A549 (cell line): ENCODE measurements around the gene PCSK7. TPM values are rescaled to one million over a fixed set of nuclear protein-coding genes. Genes with fewer than 3 reads are reported as not detected.

Experiments used
- ATAC-seq, 2 experiments: fragments of 200-7000 bp in 1 of 2; fragments of >200 bp in 1 of 2; cut with Nextera tagmentation in 1 of 2; cut with Tn5 transposase in 1 of 2; 3 replicates each; pipeline versions ENCODE4 v1.8.0 to v1.9.1; 2018 to 2020; ENCODE audit warnings: mild to moderate bottlenecking in 1 of 2, moderate library complexity in 1 of 2
- CTCF ChIA-PET: fragments of 300-600 bp; sonication (Branson Sonifier 250); formaldehyde crosslinking; extraction: SDS; loops from one replicate; lab custom pipeline; 2021; ENCODE audit warnings: antibody characterized with exemption, inconsistent platforms; lab: Yijun Ruan, JAX
- POLR2A ChIA-PET: fragments of 350-600 bp; formaldehyde crosslinking; extraction: SDS; loops from one replicate; lab custom pipeline; 2021; ENCODE audit warnings: antibody characterized with exemption, inconsistent platforms; lab: Yijun Ruan, JAX
- DNase-seq, 2 experiments: peaks; one replicate each; pipeline versions ENCODE4 v3.0.0 to v3.0.0-alpha.2; 2011 to 2016; ENCODE audit warnings: low read depth in 1 of 2, low spot score in 1 of 2
- FAIRE-seq: peaks from 2 replicates; lab custom pipeline; 2011; peaks lifted over from hg19 to GRCh38; lab: Jason Lieb, UNC
- H3K27ac ChIP-seq, 2 experiments: fragments of >200 bp; sonication (Bioruptor Twin); formaldehyde crosslinking; 3 replicates each; pipeline ENCODE4 v1.5.1; 2016 to 2017
- H3K4me1 ChIP-seq: fragments of >200 bp; sonication (Bioruptor Twin); formaldehyde crosslinking; 3 replicates; pipeline ENCODE4 v1.6.1; 2016
- H3K4me2 ChIP-seq: fragments of >200 bp; sonication (Bioruptor Twin); formaldehyde crosslinking; 3 replicates; pipeline ENCODE4 v1.6.1; 2016
- H3K4me3 ChIP-seq: fragments of >200 bp; sonication (Bioruptor Twin); formaldehyde crosslinking; 3 replicates; pipeline ENCODE4 v1.5.1; 2016
- H3K9me3 ChIP-seq: fragments of >200 bp; sonication (Bioruptor Twin); formaldehyde crosslinking; 3 replicates; pipeline ENCODE4 v1.6.1; 2016
- BCL3 ChIP-seq: fragments of >200 bp; sonication (Bioruptor Twin); formaldehyde crosslinking; IDR thresholded peaks from 3 replicates; pipeline ENCODE4 v1.6.1; 2016
- CHD4 ChIP-seq: fragments of 200-600 bp; sonication (generic); IDR thresholded peaks from 2 replicates; pipeline ENCODE4 v1.6.1; 2016; ENCODE audit warnings: antibody characterized with exemption, mild to moderate bottlenecking, borderline replicate concordance
- CTCF ChIP-seq: fragments of >200 bp; sonication (Bioruptor Twin); formaldehyde crosslinking; IDR thresholded peaks from 3 replicates; pipeline ENCODE4 v1.5.1; 2016
- EHF ChIP-seq: fragments of 250-450 bp; sonication (Bioruptor Pico); IDR thresholded peaks from 2 replicates; pipeline ENCODE4 v1.5.0; 2020; ENCODE audit warnings: mild to moderate bottlenecking
- ELK1 ChIP-seq: fragments of 150-350 bp; IDR thresholded peaks from 2 replicates; pipeline ENCODE4 v1.6.1; 2014; ENCODE audit warnings: low read depth, mild to moderate bottlenecking, low read length
- EP300 ChIP-seq, 2 experiments: fragments of >200 bp; sonication (Bioruptor Twin); formaldehyde crosslinking; IDR thresholded peaks; 2 replicates in 1 of 2; 3 replicates in 1 of 2; pipeline ENCODE4 v1.6.1; 2016 to 2017
- ESRRA ChIP-seq: fragments of 150-350 bp; IDR thresholded peaks from 2 replicates; pipeline ENCODE4 v1.6.1; 2014; ENCODE audit warnings: mild to moderate bottlenecking, low read length, borderline replicate concordance
- FOXS1 ChIP-seq: fragments of 250-450 bp; sonication (Bioruptor Pico); IDR thresholded peaks from 2 replicates; pipeline ENCODE4 v1.5.0; 2020; ENCODE audit warnings: mild to moderate bottlenecking, moderate library complexity
- GATA3 ChIP-seq: IDR thresholded peaks from 2 replicates; pipeline ENCODE4 v1.6.1; 2012; ENCODE audit warnings: borderline replicate concordance
- HES2 ChIP-seq: fragments of >200 bp; sonication (Bioruptor Twin); formaldehyde crosslinking; IDR thresholded peaks from 2 replicates; pipeline ENCODE4 v1.6.1; 2016
- MAFK ChIP-seq: fragments of 450-650 bp; IDR thresholded peaks from 2 replicates; pipeline ENCODE4 v1.6.1; 2014; ENCODE audit not compliant: partially characterized antibody
- MAZ ChIP-seq: fragments of 150-350 bp; IDR thresholded peaks from 2 replicates; pipeline ENCODE4 v1.6.1; 2014; ENCODE audit warnings: antibody characterized with exemption, low read depth, low read length, borderline replicate concordance
- PBX3 ChIP-seq: IDR thresholded peaks from 2 replicates; pipeline ENCODE4 v1.6.1; 2012
- POLR2AphosphoS2 ChIP-seq: conservative IDR thresholded peaks from 2 replicates; pipeline ENCODE4 v1.6.1; 2012; ENCODE audit warnings: low read length, improper control_type of control experiment, inconsistent platforms
- RCOR1 ChIP-seq: fragments of 150-350 bp; IDR thresholded peaks from 2 replicates; pipeline ENCODE4 v1.6.1; 2014; ENCODE audit warnings: antibody characterized with exemption, low read length, low read depth
- SMC3 ChIP-seq: fragments of >200 bp; sonication (Bioruptor Twin); formaldehyde crosslinking; IDR thresholded peaks from 3 replicates; pipeline ENCODE4 v1.6.1; 2018; ENCODE audit warnings: inconsistent platforms
- ZNF302 ChIP-seq: fragments of 250-450 bp; sonication (Bioruptor Pico); IDR thresholded peaks from 2 replicates; pipeline ENCODE4 v1.9.0; 2021; ENCODE audit warnings: inconsistent platforms, mild to moderate bottlenecking, moderate library complexity
- WGBS: methylation state at CpG from one replicate; pipeline ENCODE4 v1.1.6; 2017; ENCODE audit errors: missing lambda C conversion rate; 5-methylcytosine and 5-hydroxymethylcytosine counted together
- polyA plus RNA-seq, 4 experiments: library from polyadenylated mRNA; depleted of rRNA in 3 of 4; stranded (reverse); fragments of >200 nt; fragmentation: RNase III in 1 of 4; extraction: RNeasy Plus Mini Kit Qiagen cat#74134 plus additional on column Dnase treatment in 1 of 4; gene quantifications; 2 replicates in 3 of 4; 3 replicates in 1 of 4; pipeline ENCODE4 v1.2.3, GENCODE V29; 2011 to 2017

Gene PCSK7
- polyA plus RNA-seq, 2 of the 4 experiments (the other 2 are of a cell fraction), result 9.8 to 17.8 TPM

- ATAC-seq (no peak), DNase-seq (no peak), FAIRE-seq (no peak)
- H3K4me3 ChIP-seq, result no peak overlapping the region
- WGBS, result 58% methylated on average over 1 of the region's 1 CpG
- H3K4me1 ChIP-seq, result no peaks in the 10 kb centered on the region
- no peak overlapping the region for H3K27ac ChIP-seq
- no peaks in the 10 kb centered on the region for H3K9me3 ChIP-seq
- CTCF ChIA-PET, result no interaction called here
- POLR2A ChIA-PET, result no interaction called here
- no peak overlapping the region for H3K4me2 ChIP-seq
- no peak for TF ChIP-seq EP300 (IDR thresholded peaks at IDR 0.05)
- TF ChIP-seq, all 56 proteins: peak for 0
These were observed 27.5 kb upstream of the PCSK7 start for GRCh38 chr11:117259417-117259816.

GRCh38 chr11:117258576-117258975, 26.7 kb upstream of the PCSK7 start:
- ChIA-PET POLR2A (no interaction called here), CTCF (no interaction called here)
- Histone ChIP-seq H3K9me3 (no peaks in the 10 kb centered on the region), H3K27ac (no peak overlapping the region), H3K4me2 (no peak overlapping the region), H3K4me3 (no peak overlapping the region), H3K4me1 (no peaks in the 10 kb centered on the region)
- WGBS, result 88% methylated on average over 2 of the region's 2 CpGs
- ATAC-seq (no peak), FAIRE-seq (no peak), DNase-seq (no peak)
- TF ChIP-seq PBX3 (no peak), ESRRA (no peak), CTCF (no peak), MAZ (no peak), MAFK (no peak), EHF (no peak), SMC3 (no peak), RCOR1 (no peak), ELK1 (no peak), BCL3 (no peak), GATA3 (no peak)
- TF ChIP-seq, all 56 proteins: peak for 0

GRCh38 chr11:117256573-117256972, 24.7 kb upstream of the PCSK7 start:
- H3K27ac ChIP-seq, result no peak overlapping the region
- H3K9me3 ChIP-seq, result no peaks in the 10 kb centered on the region
- H3K4me2 ChIP-seq, result no peak overlapping the region
- ATAC-seq (no peak), DNase-seq (no peak), FAIRE-seq (no peak)
- POLR2A ChIA-PET, result no interaction called here
- no peaks in the 10 kb centered on the region for H3K4me1 ChIP-seq
- 85% methylated on average over 2 of the region's 2 CpGs for WGBS
- H3K4me3 ChIP-seq, result no peak overlapping the region
- CTCF ChIA-PET, result interaction anchor here (0.6 kb wide), 1 partner anchor 16 kb away, joined by 3 read pairs; no protein-coding TSS in a partner anchor
- no peak for TF ChIP-seq CHD4
- TF ChIP-seq FOXS1 (CRISPR knock-in tag), result no peak
- no peak for TF ChIP-seq POLR2AphosphoS2
- TF ChIP-seq HES2, result no peak
- TF ChIP-seq ZNF302, result no peak
- TF ChIP-seq, all 56 proteins: peak for 0
